Endodermal cell (in vitro differentiated cells): Measurements from ENCODE around the gene UNC50. TPM values are rescaled to one million over a fixed set of nuclear protein-coding genes. Genes with fewer than 3 reads are reported as not detected.

Source experiments
- DNase-seq: peaks from one replicate; pipeline ENCODE4 v3.0.0-alpha.2; 2017
- H3K27ac ChIP-seq: 2 replicates; pipeline ENCODE4 v1.5.1; 2013; ENCODE audit warnings: mild to moderate bottlenecking, low read depth, low read length, moderate library complexity
- H3K27me3 ChIP-seq: 2 replicates; pipeline ENCODE4 v1.6.1; 2013; ENCODE audit warnings: mild to moderate bottlenecking, low read length, moderate library complexity; ENCODE audit not compliant: insufficient read depth, control insufficient read depth, poor library complexity, severe bottlenecking
- H3K36me3 ChIP-seq: 2 replicates; pipeline ENCODE4 v1.7.0; 2013; ENCODE audit warnings: mild to moderate bottlenecking, low read length, moderate library complexity; ENCODE audit not compliant: control insufficient read depth, insufficient read depth
- H3K4me1 ChIP-seq: one replicate; pipeline ENCODE4 v1.7.0; 2013; ENCODE audit warnings: low read length; ENCODE audit not compliant: control insufficient read depth, insufficient read depth
- H3K4me3 ChIP-seq: 2 replicates; pipeline ENCODE4 v1.5.1; 2013; ENCODE audit warnings: mild to moderate bottlenecking, low read length, moderate library complexity
- H3K9ac ChIP-seq: 2 replicates; pipeline ENCODE4 v1.6.1; 2013; ENCODE audit warnings: mild to moderate bottlenecking, low read length, moderate library complexity; ENCODE audit not compliant: poor library complexity, severe bottlenecking; ENCODE audit errors: extremely low read depth
- H3K9me3 ChIP-seq: 2 replicates; pipeline ENCODE4 v1.6.1; 2013; ENCODE audit warnings: mild to moderate bottlenecking, low read length, moderate library complexity; ENCODE audit not compliant: control insufficient read depth
- H3K27ac Mint-ChIP-seq: 2 replicates; pipeline ENCODE4 v1.8.0; 2020; ENCODE audit warnings: mixed read lengths
- H3K27me3 Mint-ChIP-seq: 2 replicates; pipeline ENCODE4 v1.8.0; 2021; ENCODE audit warnings: mild to moderate bottlenecking, mixed read lengths; ENCODE audit not compliant: insufficient read depth
- H3K36me3 Mint-ChIP-seq: 2 replicates; pipeline ENCODE4 v1.8.0; 2020; ENCODE audit warnings: low read depth, mixed read lengths
- H3K4me1 Mint-ChIP-seq: 2 replicates; pipeline ENCODE4 v1.8.0; 2020; ENCODE audit warnings: mixed read lengths
- H3K4me3 Mint-ChIP-seq: 2 replicates; pipeline ENCODE4 v1.8.0; 2020; ENCODE audit warnings: mild to moderate bottlenecking, moderate library complexity, mixed read lengths
- H3K9me3 Mint-ChIP-seq: 2 replicates; pipeline ENCODE4 v1.8.0; 2020; ENCODE audit warnings: mild to moderate bottlenecking, mixed read lengths
- WGBS, 2 experiments: methylation state at CpG; one replicate each; pipeline versions ENCODE4 v1.1.5 to v1.1.7; 2013; ENCODE audit warnings: missing lambda C conversion rate in 2 of 2, mixed read lengths in 1 of 2; ENCODE audit not compliant: insufficient coverage in 1 of 2, insufficient read length in 1 of 2; 5-methylcytosine and 5-hydroxymethylcytosine counted together
- total RNA-seq, 2 donors: library from RNA; stranded (reverse); fragmentation: NEBNext Ultra II Directional in 1 of 2; extraction: Animal tissue kit (Norgen Biotek cat#: 25700) in 1 of 2; gene quantifications; 2 replicates in 1 of 2; 3 replicates in 1 of 2; pipeline ENCODE4 v1.2.1, GENCODE V29; 2021
- TF ChIP-seq, protein P1 (sequence below): fragments of 200-600 bp; sonication (generic); conservative IDR thresholded peaks from 2 replicates; pipeline ENCODE4 v1.5.0; 2021; ENCODE audit warnings: antibody characterized with exemption, mild to moderate bottlenecking

UNC50 gene
- total RNA-seq, 2 donors from 2014 or later: 81.2 to 82.8 TPM

DNA sequence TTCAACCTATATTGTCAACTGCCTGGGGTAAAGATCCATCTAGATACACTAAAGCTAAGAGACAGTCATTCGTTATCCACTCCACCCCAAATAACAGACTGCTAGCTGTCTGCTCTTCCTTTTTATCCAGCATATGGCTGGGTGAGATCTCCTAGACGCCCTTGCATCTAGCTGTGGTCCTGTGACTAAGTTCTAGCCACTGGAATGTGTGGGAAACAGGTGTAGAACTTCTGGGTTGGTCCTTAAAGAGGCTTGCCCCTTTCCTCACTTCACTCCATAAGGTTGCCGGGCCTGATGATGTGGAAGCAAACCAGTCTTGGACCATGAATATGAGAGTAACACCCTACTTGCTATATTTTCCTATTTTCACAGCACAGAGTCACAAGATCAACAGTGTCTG, 3.3 kb upstream of the UNC50 start:
- TF ChIP-seq, protein P1, sequence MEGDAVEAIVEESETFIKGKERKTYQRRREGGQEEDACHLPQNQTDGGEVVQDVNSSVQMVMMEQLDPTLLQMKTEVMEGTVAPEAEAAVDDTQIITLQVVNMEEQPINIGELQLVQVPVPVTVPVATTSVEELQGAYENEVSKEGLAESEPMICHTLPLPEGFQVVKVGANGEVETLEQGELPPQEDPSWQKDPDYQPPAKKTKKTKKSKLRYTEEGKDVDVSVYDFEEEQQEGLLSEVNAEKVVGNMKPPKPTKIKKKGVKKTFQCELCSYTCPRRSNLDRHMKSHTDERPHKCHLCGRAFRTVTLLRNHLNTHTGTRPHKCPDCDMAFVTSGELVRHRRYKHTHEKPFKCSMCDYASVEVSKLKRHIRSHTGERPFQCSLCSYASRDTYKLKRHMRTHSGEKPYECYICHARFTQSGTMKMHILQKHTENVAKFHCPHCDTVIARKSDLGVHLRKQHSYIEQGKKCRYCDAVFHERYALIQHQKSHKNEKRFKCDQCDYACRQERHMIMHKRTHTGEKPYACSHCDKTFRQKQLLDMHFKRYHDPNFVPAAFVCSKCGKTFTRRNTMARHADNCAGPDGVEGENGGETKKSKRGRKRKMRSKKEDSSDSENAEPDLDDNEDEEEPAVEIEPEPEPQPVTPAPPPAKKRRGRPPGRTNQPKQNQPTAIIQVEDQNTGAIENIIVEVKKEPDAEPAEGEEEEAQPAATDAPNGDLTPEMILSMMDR: no peak
- Histone ChIP-seq H3K4me1 (peaks cover 5% of the 10 kb centered on the region), H3K36me3 (peaks cover 29% of the 10 kb centered on the region), H3K9me3 (no peaks in the 10 kb centered on the region), H3K9ac (no peak overlapping the region), H3K27me3 (no peaks in the 10 kb centered on the region), H3K27ac (no peak overlapping the region), H3K4me3 (no peak overlapping the region)
- WGBS, 2 experiments: 95 to 100% methylated on average over 1 to 3 of the region's 3 CpGs
- H3K4me1 Mint-ChIP-seq: peaks cover 51% of the 10 kb centered on the region
- no peak for DNase-seq
- no peak overlapping the region for H3K27ac Mint-ChIP-seq
- no peaks in the 10 kb centered on the region for H3K27me3 Mint-ChIP-seq
- H3K4me3 Mint-ChIP-seq: no peak overlapping the region
- H3K36me3 Mint-ChIP-seq: peaks cover 30% of the 10 kb centered on the region
- H3K9me3 Mint-ChIP-seq: no peaks in the 10 kb centered on the region

DNA sequence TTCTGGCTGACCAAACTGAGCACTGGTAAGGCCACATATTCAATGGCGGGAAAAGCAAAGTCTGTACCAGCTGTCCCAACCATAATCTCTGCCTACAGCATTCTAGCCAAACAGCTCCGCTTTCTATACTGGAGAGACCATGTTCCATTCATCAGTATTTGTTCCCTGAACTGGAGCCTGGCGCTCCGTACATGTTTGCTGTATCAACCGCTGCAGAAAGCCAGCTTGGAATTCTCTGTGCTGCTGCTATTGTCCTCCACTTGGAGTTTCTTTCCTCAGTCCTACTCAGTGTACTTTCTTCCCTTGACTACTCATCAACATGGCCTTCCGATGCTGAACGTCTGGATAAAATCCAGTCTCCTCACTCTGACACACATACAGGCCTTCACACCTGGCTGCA, 2.0 kb upstream of the UNC50 start:
- Histone ChIP-seq H3K9ac (no peak overlapping the region), H3K27ac (no peak overlapping the region), H3K36me3 (peaks cover 28% of the 10 kb centered on the region), H3K9me3 (no peaks in the 10 kb centered on the region), H3K4me1 (peaks cover 9% of the 10 kb centered on the region), H3K4me3 (peak overlapping the region; percentile 91), H3K27me3 (no peaks in the 10 kb centered on the region)
- TF ChIP-seq, protein P1: no peak
- Mint-ChIP-seq H3K36me3 (peaks cover 30% of the 10 kb centered on the region), H3K4me1 (peaks cover 65% of the 10 kb centered on the region), H3K9me3 (no peaks in the 10 kb centered on the region), H3K4me3 (peak overlapping the region; percentile 71), H3K27me3 (no peaks in the 10 kb centered on the region), H3K27ac (no peak overlapping the region)
- WGBS, 2 experiments: 94 to 95% methylated on average over 7 of the region's 7 CpGs
- no peak for DNase-seq

DNA sequence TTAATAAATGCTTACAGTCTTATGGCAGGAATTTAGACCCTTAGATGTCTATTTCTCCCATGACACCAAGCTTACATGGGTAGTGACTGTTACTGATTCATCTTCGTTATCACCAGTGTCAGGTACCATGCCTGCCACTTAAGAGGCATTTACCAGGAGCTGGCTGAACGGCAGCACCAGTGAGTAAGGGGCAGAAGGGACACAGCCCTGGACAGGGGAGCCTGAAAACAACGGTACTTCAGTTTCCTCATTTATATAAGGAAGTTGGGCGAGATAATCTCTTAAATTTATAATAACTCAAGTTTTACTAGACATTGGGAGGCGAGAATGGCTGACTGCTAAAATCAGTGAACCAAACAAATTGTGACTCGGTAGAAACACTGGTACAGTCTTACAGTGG, 1.3 kb upstream of the UNC50 start:
- peaks cover 28% of the 10 kb centered on the region for H3K36me3 Mint-ChIP-seq

More for the DNA sequence above, 1.3 kb upstream of the UNC50 start:
- Mint-ChIP-seq H3K4me1 (peaks cover 68% of the 10 kb centered on the region), H3K27me3 (no peaks in the 10 kb centered on the region), H3K4me3 (peak overlapping the region; percentile 71), H3K9me3 (no peaks in the 10 kb centered on the region), H3K27ac (no peak overlapping the region)
- TF ChIP-seq, protein P1: no peak
- H3K9ac ChIP-seq: peak overlapping the region; percentile 95
- 86 to 90% methylated on average over 4 to 6 of the region's 6 CpGs for WGBS, 2 experiments
- no peak overlapping the region for H3K27ac ChIP-seq
- H3K9me3 ChIP-seq: no peaks in the 10 kb centered on the region
- no peak for DNase-seq
- peaks cover 6% of the 10 kb centered on the region for H3K4me1 ChIP-seq
- no peaks in the 10 kb centered on the region for H3K27me3 ChIP-seq
- H3K36me3 ChIP-seq: peaks cover 25% of the 10 kb centered on the region
- peak overlapping the region; percentile 91 for H3K4me3 ChIP-seq
